ENCODE results near the gene OR6P1.

- TF ChIP-seq CTCF (IDR thresholded peaks at IDR 0.05) (no peak), POLR2A (IDR thresholded peaks at IDR 0.05) (no peak), POLR2AphosphoS5 (IDR thresholded peaks at IDR 0.05; ENCODE audit: insufficient read depth in 1 of 2, low read depth in 1 of 2) (no peak)
These were observed 13.6 kb upstream of the OR6P1 start for GRCh38 chr1:158583962-158584361.
